Activated CD4-positive, alpha-beta T cell treated with anti-CD3 and anti-CD28 coated beads for 1 hour (primary cell): Measurements from ENCODE around the gene TOP2B.
A peak's percentile ranks its signal among the peaks of the same experiment; 100 is the strongest.

Source experiments
- DNase-seq: peaks from one replicate; pipeline ENCODE4 v3.0.0-alpha.2; 2020

Gene TOP2B, protein sequence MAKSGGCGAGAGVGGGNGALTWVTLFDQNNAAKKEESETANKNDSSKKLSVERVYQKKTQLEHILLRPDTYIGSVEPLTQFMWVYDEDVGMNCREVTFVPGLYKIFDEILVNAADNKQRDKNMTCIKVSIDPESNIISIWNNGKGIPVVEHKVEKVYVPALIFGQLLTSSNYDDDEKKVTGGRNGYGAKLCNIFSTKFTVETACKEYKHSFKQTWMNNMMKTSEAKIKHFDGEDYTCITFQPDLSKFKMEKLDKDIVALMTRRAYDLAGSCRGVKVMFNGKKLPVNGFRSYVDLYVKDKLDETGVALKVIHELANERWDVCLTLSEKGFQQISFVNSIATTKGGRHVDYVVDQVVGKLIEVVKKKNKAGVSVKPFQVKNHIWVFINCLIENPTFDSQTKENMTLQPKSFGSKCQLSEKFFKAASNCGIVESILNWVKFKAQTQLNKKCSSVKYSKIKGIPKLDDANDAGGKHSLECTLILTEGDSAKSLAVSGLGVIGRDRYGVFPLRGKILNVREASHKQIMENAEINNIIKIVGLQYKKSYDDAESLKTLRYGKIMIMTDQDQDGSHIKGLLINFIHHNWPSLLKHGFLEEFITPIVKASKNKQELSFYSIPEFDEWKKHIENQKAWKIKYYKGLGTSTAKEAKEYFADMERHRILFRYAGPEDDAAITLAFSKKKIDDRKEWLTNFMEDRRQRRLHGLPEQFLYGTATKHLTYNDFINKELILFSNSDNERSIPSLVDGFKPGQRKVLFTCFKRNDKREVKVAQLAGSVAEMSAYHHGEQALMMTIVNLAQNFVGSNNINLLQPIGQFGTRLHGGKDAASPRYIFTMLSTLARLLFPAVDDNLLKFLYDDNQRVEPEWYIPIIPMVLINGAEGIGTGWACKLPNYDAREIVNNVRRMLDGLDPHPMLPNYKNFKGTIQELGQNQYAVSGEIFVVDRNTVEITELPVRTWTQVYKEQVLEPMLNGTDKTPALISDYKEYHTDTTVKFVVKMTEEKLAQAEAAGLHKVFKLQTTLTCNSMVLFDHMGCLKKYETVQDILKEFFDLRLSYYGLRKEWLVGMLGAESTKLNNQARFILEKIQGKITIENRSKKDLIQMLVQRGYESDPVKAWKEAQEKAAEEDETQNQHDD (N-terminal part only)

GRCh38 chr3:25664812-25665314, at the start of gene TOP2B:
TSS of gene TOP2B (minus strand) at chr3:25664907. CDS start at chr3:25664297, 610 bp downstream.
- DNase-seq, result peak; percentile 91

DNA sequence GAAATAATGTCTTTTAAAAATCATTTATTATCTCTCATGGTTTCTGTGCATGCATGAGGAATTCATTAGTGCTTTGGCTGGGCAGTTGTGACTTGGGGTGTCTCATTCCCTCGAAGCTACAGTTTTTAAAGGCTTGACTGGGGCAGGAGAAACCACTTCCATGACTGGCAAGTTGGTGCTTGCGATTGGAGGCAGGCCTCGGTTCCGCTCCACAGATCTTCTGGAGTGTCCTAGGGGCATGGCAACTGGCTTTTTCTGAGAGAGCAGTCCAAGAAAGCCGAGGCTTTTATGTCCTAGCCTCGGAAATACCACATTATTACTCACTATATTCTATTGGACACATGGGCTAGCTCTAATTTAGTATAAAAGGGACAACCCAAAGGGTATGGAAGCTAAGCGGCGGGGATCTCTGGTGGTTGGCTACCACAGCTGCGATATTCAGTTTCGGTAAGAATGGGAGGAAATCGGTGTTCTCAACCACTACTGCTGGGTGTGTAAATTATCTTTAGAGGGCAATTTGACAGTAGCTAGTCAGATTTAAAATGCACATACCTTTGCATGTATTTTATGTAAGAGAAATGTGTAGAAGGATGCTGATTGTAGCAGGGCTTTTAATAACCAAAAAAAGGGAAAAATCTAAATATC, 48.8 kb upstream of the TOP2B start:
- DNase-seq, result no peak

DNA sequence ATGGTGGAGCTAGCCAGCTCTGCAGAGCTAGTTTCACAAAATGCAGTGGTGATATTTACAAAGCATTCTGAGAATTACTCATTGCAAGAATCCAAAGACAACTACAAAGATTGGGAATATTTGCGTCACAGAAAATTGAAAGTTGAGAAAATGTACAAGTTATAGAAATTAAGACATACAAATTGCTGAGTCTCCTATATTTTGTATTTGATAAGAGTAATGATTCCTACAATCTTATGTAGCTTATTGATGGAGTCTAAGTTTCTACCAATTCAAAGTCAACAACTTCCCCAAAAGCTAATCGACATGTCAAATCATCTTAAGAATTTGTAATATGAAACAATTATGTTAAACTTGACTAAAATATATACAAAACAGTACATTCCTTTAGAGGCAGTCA, 46.4 kb upstream of the TOP2B start:
- DNase-seq, result no peak

GRCh38 chr3:25708036-25708435, 43.3 kb upstream of the TOP2B start:
- DNase-seq, result no peak

DNA sequence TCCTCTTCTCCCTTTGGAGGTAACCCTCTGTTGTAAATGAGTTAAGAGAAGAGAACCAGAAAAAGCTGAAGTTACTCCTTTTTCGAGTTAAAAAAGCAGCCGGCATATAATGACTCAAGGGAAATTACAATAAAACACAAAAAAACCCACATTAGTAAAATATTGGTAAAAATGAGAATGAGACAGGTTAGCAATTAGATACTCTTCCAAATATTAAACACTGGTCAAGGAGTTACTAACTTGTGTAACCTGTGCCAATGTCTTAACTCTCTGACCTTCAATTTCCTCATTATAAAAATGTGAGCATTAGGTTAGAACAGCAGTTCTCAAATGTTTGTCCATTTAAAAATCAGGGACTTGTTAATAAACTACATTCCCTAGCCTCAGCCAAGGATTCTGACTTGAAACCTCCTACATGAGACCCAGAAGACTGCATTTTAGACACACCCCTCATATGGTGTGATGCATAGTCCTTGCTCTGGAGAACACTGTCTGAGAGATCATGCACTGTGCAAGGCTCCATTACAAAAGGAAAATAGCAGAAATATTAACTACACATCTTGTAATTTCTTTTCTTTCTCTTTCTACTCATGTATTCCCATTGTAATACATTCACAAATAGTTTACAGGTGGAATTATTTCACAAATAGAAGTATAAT, 42.7 kb upstream of the TOP2B start:
- no peak for DNase-seq

DNA sequence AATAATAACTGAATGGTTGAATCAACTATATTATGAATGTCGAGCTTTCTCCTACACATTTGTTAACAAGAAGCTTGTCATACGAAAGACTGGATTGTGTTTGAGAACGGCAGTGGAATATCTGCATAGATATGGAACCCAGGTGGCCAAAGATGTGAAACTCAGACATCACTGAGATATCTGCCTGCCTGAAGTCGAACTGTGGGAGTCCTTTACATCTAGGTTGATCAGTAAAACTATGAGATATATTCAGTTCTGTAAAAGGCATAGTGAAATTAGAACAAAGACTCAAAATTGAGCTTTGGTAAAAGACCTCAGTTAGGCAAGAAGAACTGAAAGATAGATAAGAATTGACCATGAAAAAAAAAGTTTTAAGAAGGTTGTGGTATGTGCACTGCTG, 41.5 kb upstream of the TOP2B start:
- no peak for DNase-seq

DNA sequence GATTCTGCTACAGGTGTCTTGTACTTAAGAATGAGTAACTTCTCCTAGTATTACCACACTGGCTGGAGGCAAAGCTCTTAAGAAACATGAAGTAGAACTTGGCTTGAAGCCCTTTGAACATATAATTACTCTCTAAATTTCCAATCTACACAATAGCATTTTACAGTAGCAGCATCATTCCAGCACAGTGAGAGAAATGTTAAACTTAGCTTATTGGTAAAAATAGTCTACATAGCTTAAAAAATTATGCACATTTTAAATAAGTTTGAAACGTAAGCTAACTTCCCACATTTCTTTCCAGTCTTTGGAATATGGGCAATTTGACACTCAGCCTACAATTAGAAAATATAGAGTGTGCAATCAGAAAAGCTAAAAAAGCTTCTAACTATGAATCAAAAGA, 32.8 kb upstream of the TOP2B start:
- DNase-seq, result no peak

- DNase-seq, result no peak
Measured at GRCh38 chr3:25695731-25696420, 31.2 kb upstream of the TOP2B start.

DNA sequence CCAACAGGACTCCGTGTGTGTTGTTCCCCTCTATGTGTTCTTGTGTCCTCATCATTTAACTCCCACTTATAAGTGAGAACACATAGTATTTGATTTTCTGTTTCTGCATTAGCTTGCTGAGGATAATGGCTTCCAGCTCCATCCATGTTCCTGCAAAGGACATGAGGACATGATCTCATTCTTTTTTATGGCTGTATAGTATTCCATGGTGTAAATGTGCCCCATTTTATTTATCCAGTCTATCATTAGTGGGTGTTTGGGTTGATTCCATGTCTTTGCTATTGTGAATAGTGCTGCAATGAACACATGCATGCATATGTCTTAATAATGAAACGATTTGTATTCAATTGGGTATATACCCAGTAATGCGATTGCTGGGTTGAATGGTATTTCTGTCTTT, 28.5 kb upstream of the TOP2B start:
- DNase-seq, result no peak

- no peak for DNase-seq
Measured at GRCh38 chr3:25692341-25692740, 27.6 kb upstream of the TOP2B start.

DNA sequence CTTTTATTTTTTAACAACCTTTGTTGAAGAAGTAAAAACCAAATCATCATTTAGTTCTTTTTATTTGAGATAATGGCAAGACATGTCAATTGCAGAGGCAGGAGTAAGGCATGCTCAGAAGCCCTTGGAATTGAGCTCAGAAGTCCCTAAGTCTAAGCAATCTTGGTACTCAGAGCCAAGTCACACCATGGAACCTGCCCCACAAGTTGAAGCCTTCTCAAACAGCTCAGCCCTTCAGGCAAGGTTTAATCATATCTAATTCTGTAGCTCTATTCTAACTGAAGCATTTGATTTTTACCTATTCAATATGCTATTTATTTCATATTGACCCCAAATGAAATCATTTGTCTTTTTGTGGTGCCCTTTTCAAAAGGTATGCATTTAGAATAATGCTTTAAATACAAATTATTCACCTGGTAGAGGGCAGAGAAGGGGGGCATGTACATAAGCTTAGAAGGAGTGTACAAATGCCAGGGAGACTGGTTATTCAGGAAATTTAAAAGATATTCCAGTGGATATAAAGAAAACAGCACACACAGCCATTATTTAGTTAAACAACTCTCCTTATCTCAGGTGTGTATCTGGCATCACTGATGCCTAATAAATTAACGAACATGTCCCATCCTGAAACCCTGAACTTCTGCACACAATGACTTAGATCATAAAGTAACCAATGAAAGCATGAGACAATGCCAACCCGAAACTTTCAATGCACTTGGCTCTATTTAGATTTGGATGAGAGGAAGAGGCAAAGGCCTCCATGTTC, 26.2 kb upstream of the TOP2B start:
- DNase-seq, result no peak

DNA sequence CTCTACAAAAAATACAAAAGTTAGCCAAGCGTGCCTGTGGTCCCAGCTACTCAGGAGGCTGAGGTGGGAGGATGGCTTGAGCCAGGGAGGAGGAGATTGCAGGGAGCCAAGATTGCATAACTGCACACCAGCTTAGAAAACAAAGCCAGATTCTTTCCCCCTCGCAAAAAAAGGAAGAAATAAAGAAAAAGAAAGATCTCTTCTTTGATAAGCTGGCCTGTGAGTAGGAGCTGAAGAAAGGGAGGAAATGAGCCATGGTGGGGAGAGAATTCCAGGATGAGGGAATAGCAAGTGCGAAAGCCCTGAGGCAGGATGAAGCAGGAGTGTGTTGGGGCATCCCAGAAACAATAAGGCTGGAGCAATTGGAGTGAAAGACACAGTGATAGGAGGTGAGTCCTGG, 24.5 kb upstream of the TOP2B start:
- DNase-seq, result no peak

DNA sequence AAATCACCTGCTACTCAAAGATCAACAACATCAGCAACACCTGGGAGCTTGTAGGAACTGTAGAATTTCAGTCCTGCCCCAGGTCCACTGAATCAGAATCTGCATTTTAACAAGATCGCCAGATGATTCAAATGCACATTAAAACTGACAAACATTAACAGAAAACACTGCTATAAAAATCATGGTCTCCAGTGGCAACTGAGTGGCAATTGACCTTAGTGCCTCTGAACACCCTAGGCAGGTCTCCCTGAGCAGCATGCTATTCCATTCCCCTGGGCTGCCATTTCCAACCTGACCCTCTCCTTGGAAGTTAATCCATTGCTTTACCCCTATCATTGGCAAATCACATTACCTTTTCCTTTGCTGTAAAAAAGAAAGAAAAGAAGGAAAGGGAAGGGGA, 23.0 kb upstream of the TOP2B start:
- DNase-seq, result no peak

GRCh38 chr3:25686766-25687165, 22.1 kb upstream of the TOP2B start:
- DNase-seq, result no peak

- DNase-seq, result no peak
Measured at GRCh38 chr3:25683882-25684281, 19.2 kb upstream of the TOP2B start.

GRCh38 chr3:25683410-25683809, 18.7 kb upstream of the TOP2B start:
- no peak for DNase-seq

GRCh38 chr3:25679642-25680302, 15.1 kb upstream of the TOP2B start:
- DNase-seq, result no peak

- DNase-seq, result no peak
Measured at GRCh38 chr3:25679166-25679565, 14.5 kb upstream of the TOP2B start.

GRCh38 chr3:25678581-25678980, 13.9 kb upstream of the TOP2B start:
- DNase-seq, result no peak

GRCh38 chr3:25677121-25677520, 12.4 kb upstream of the TOP2B start:
- DNase-seq, result no peak
